Inflammatory macrophage treated with lipopolysaccharide for 4 hours (primary cell): Measurements from ENCODE around the gene ASS1.

Experiments
- DNase-seq: peaks from one replicate; pipeline ENCODE4 v3.0.0-alpha.2; 2020

ASS1 gene

DNA sequence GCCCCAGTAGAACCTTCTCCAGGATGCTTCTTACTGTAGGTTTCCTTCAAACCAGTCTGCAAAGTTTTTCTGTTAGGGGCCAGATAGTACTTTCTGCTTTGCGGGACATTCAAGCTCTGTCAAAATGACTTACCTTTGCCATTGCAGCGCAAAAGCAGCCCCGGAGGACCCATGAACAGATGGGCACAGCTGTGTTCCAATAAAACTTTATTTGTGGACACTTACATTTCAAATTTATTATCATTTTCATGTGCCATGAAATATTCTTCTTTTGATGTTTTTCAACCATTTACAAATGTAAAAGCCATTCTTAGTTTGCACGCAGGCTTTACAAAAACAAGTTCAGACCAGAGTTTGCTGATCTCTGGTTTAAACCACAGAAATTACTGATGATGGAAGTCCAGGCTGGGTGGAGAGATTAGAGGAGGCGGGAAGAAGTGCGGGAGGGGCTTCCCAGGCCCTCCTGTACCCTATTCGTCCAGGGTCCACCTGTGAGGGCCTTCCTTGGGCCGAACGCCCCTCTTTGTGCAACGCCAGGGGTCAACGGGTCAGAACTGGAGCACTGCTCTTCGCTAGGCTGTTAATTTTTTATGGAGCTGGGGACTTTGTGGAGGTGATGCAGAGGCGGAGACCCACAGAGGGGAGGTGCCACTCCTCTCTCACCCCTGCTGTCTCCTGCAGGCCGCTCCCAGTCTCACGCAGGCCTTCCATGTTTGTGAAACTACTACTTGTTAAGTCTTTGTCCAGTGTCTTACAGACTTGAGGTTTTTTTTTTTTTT, 7.6 kb upstream of the ASS1 start:
- DNase-seq, result no peak

DNA sequence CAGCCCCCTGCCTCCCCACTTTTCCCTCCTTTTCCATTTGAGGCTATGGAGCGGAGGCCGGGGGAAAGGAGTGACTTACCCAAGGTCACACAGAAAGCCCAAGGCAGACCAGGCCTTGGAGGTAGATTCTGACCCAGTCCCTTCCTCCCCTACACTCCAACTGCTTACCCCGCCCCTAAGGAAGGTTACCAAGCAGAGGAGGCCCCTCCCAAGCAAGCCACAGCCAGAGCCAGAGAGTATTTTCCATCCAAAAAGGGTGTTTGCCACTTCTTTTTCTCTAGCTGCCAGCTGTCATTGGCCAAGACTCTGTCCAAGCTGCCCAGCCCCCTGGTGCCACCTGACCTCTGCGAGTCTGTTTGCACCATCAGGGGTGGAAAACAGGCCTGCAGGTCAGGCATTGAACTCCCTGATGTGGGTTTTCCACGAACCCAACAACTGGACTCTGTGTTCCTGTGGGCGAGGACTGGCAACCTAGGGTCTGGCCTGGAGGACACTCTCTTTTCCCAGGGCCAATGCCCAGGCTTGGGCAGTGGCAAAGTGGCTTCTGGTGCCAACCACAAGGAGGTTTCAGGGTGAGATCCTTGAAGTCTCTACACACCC, 6.3 kb upstream of the ASS1 start:
- DNase-seq, result no peak

DNA sequence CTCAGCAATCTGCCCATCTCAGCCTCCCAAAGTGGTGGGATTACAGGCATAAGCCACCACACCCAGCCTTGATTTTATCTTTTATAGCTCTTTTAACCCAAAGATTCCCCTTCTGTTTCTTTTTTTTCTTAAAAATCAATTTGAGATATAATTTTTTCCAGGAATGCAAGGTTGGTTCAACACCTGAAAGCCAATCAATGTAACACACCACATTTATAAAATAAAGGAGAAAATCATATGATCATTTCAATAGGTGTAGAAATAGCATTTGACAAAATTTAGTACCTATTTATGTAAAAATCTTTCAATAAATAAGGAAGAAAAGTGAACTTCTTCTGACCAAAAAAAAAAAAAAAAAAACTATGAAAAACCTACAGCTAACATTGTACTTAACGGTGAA, 3.7 kb upstream of the ASS1 start:
- no peak for DNase-seq

GRCh38 chr9:130442746-130443455, 1.9 kb upstream of the ASS1 start:
- DNase-seq, result no peak

DNA sequence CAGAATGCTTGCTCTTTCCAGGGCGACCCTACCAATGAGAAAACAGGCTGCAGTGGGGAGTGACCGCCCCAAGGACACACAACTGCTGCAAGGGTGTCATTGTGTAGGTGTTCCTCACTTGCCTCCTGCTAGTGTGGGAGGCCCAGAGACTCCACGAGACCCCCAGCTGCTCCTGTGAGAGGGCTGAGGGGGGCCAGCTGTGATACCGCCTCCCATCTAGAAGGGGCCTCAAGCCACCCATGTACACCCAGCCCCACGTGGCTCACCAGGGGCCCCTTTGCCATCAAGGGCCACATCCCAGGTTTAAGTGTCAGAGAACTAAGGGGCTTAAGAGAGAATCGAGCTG, 1.3 kb upstream of the ASS1 start:
- DNase-seq, result no peak

- DNase-seq, result no peak
These were observed 795 bp upstream of the ASS1 start for GRCh38 chr9:130443840-130444492.

GRCh38 chr9:130445268-130445983, 665 bp downstream of the ASS1 start:
- peak; percentile 9 for DNase-seq

DNA sequence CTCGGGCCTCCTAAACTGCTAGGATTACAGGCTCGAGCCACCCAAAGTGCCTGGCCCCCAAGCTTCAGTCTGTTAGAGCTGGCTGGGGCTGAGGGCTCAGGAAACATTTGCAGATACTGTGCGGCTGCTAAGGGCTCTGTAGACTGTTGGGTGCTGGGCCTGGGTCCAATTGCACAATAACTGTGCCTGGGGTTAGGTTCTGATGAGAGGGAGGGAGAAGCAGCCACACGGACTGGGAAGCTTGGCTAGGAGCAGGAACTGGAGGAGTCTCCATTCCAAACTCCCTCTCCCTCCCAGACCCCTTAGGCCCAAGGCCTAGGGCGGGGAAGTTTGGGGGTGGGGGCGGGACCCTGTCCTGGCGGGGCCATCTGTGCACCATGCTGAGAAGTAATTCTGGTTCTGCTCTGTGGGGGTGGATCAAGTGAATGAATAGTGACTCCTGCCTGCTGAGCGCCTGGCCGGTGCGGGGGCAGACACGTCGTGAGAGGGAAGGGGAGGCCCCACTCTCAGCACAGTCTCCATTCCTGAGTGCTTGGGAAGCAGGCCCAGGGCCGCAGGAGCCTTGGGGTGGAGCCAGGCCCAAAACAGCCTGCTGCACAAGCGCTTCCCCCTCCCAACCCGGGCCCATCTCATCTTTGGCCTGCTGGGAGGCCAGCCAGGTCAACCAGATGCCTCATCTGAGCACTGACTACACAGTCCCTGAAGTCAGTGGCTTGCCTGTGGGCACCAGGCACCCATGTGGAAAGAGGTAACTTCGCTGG, 1.5 kb downstream of the ASS1 start:
- DNase-seq, result no peak

GRCh38 chr9:130447193-130447816, 2.5 kb downstream of the ASS1 start:
- DNase-seq, result no peak

GRCh38 chr9:130448035-130448624, 3.4 kb downstream of the ASS1 start:
- DNase-seq, result peak; percentile 44

GRCh38 chr9:130448771-130449603, 4.2 kb downstream of the ASS1 start:
- DNase-seq, result no peak

- DNase-seq, result no peak
These were observed 5.7 kb downstream of the ASS1 start for GRCh38 chr9:130450344-130451003.

DNA sequence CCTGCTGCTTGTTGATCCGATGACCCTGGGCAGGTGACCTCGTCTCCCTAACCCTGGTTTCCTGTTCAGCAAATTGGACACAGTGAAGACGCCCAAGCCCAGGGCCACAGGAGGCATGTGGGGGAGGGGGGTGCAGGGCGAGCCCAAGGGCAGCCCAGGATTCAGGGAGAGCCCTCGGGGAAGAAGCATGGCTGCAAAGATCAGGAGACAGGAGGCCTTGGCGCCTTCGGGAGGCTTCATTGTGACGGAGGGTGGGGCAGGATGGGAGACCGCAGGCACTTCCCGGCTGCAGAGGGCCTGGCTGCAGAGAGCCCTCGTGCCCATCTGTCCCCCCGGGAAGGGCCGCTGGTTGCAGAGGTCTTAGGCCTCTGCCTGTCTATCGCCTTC, 6.2 kb downstream of the ASS1 start:
- DNase-seq, result no peak

DNA sequence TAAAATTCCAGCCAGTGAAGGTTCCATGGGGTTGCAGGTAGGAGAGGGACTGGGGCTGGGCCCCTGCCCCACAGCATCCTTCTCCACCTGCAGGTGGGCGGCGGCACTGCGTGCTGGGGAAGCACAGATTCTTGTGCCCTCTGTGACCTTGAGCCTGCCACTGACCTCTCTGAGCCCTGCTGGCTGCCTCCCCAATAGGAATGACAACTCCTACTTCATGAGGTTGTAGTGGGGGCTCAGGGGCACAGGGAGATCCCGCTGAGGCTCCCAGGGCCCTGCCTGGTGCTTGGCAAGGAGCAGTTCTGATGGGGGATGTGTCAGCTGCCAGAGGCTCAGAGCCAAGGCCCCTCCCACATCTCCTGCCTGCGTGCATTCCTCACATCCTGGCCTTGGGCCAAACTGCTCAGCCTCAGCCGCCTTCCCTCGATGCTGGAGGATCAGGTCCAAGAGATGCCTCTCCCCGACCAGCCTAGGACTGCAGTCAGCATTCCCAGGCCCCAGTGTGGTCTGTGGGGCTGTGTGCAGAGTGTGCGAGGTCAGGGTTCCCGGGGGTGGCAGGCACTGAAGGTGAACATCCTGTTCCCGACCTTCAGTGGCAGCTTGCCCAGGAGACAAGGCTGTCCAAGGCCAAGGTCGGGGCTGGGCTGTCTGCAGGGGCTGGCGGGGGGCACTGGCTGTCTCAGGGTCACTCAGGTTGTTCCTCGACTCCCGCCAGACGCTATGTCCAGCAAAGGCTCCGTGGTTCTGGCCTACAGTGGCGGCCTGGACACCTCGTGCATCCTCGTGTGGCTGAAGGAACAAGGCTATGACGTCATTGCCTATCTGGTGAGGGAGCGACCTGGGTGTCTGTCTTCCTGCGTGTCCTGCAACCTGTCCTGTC, 7.0 kb downstream of the ASS1 start:
- DNase-seq, result no peak

GRCh38 chr9:130452835-130453234, 8.1 kb downstream of the ASS1 start:
- no peak for DNase-seq

DNA sequence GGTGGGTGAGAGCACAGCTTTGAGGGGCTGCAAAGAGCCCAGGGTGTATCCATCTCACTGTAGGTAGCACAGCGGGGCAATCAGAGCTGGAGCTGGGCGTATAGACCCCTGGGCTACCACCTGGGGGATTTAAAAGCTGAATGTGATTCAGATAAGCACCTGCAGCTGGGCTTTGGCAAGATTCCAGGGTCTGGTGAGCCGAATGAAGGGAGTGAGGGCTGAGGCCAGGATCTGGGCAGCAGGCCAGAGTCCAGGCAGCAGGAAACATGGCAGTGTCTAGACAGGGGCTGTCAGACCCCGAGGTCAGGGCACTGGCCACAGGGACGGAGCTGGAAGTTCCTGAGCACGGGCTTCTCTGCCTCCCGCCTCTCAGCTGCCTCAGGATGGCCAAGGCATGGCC, 8.7 kb downstream of the ASS1 start:
- no peak for DNase-seq

- no peak for DNase-seq
These were observed 9.5 kb downstream of the ASS1 start for GRCh38 chr9:130454096-130454811.

GRCh38 chr9:130454812-130455325, 10.1 kb downstream of the ASS1 start:
- no peak for DNase-seq
